ENCODE data around the gene EML6.

GRCh38 chr2:54935389-54935788 lies 211.9 kb downstream of the EML6 start:
- TF ChIP-seq GATA2 (IDR thresholded peaks at IDR 0.05; ENCODE audit: low read depth, low read length) (no peak), GATA3 (IDR thresholded peaks at IDR 0.05; ENCODE audit: low read depth, low read length) (no peak)

All from SH-SY5Y (cell line).